CD4-positive, alpha-beta T cell treated with Interleukin-2 at 100 ng/mL for 4 hours (primary cell): ENCODE measurements around the gene BSG.
"Not testable (repeated sequence)": the region's sequence is repeated elsewhere in the genome, so short reads cannot be mapped to it uniquely, and the experiment has no call there.

Source experiments
- DNase-seq: peaks from one replicate; pipeline ENCODE4 v3.0.0-alpha.2; 2020; ENCODE audit warnings: low spot score

BSG gene

DNA sequence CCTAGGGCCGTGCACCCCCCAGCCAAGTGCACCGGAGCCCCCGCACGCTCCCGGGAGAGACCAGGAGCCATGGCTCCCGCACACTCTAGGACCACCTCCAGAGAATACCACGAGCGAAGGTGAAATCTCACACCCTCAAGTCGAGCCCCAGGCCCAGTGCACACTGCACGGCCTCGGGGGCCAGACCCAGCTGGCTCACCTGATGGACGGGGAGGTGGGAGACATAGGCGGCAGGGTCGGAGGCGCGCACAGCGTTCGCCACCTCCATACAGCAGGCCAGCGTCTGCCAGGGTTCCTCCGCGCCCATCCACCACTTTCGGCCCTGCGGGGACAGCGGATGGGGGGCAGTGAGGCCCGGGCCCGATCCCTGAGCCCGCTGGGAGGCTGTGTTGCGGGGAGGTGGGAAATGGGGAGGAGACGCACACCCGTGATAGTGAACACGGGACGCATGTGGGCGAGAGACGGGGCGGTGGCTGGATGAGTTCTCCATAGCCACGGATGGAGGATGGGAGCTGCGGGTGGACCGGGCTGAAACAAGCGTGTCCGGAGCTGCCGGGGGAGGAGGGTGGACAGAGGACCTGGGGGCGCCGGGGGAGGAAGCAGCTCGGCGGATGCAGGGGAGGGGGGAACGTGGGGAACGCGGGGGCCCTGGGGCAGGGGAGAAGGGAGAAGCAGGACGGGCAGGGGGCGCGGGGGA lies 47.9 kb downstream of the BSG start:
- no peak for DNase-seq

DNA sequence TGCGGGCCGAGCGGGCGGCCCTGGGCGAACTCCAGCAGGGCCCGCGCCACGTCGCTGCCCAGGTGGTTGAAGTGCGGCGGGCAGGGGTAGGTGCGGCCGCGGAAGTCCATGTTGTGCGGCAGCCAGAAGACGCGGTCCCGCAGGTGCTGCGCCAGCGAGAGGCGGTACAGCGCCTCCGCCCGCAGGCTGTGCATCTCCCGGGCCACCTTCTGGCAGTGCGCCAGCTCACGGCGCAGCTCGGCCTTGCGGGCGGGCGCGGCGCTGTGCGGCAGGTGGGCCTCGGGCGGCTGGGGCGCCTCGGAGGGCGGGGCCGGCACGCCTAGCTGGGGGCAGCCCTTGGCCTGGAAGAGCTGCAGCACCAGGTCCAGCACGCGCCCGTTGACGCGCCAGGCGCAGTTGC lies 48.8 kb downstream of the BSG start:
- not testable (repeated sequence) for DNase-seq

DNA sequence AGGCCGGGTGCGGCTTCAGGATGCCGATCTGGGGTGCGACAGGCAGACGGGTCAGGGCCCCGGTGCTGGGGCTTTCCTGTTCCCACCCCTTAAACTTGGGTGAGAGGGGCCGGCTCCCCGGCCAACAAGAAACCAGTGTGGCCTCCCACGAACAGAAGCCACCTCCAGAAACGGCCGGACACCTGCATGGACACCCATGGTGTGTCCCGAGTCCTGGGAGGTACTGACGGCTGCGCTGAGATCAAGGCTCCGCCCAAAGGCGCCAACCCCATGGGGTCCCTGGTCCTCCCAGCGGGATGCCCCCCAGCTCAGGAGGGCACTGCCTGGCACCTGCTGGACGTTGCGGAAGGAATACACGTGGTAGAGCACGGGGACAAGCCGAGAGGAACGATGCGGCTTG lies 49.4 kb downstream of the BSG start:
- no peak for DNase-seq

DNA sequence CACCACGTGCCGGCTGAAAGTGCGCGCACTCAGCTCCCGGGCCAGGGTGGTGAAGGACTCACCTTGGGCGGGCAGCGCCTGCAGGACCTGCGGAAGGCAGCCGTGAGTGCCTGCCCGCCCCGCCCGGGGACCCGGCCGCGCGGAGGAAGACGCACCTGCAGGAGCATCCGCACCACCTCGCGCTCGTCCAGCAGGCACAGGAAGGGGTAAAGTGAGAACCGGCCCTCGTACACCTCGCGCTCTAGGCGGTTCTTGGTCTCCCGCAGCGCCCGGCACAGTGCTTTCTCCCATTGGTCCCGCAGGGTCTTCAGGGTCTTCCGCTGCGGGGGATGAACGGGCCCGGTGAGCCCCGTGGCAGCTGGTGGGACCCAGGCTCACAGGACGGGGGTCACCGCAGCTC lies 50.3 kb downstream of the BSG start:
- no peak for DNase-seq

DNA sequence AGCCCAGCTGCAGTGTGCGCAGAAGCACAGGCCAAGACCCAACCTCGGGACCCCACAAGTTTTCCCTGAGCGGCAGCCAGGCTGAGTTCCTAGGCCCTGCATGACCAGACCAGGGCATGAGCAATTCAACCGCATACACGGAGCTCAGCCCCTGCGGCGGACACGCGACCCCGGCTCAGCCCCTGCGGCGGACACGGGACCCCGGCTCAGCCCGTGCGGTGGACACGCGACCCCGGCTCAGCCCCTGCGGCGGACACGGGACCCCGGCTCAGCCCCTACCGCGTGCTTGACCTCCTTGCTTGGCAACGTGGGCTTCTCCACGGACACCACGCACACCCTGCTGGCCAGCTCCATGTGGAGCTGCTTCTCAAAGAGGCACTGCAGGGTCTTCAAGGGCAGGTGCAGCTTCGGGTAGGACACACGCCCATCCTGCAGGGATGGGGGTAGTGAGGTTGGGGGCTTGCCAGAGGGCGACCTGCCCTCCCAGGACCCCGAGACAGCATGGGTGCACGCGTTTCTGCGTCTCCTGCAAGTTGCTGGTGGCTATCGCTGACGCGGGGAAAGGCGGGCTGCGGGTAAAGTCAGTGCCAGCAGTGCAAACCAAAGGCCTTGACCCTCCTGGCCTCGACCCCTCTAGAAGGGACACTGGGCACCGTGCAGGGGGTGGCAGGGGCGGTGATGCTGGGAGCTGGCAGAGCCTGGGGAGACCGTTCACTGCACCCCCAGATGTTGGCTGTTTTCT lies 51.0 kb downstream of the BSG start:
- DNase-seq, result no peak

DNA sequence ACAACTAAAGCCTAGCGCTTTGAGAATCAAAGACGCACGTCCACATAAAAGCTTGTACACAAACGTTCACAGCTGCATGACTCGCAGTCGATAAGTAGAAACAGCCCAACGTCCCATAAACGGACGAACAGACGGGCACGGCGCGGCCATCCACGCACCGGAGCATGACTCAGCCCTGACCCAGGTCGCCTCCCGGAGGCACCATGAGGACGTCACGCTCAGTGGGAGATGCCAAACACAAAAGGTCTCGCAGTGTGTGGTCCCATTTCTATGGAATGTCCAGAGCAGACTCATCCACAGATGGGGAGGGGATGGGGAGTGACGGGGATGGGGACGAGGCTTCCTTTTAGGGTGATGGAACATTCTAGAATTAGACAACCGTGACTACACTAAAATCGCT lies 51.6 kb downstream of the BSG start:
- no peak for DNase-seq

DNA sequence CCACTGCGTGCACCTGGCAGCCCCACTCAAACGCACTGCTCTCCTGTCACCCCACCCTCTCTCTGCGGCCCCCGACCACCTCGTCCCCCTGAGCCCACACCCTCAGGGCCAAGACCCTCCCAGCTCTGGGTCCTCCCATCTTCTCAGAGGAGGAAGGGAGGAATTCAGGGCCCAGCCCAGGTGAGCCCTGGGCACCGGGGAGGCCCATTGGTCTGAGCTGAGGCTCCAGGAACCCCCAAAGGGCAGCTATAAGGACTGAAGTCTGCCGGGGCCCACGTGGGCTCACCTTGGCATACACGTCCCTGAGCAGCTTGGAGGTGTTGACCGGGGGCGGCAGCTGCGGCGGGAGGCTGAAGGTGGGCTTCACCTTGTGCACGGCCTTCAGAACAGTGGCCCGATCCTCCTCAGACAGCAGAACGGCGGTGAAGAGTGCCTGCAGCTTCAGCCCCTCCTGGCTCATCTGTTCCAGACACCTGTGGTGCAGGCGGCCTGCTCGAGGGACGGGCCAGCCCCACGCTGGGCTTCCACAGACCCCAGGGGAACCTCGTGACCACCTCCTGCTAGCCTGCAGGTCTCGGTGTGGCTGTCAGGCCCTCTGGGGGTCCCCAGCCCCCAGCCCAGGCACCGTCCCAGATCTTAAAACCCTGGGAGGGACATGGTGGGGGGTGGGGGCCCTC lies 52.2 kb downstream of the BSG start:
- DNase-seq, result no peak

DNA sequence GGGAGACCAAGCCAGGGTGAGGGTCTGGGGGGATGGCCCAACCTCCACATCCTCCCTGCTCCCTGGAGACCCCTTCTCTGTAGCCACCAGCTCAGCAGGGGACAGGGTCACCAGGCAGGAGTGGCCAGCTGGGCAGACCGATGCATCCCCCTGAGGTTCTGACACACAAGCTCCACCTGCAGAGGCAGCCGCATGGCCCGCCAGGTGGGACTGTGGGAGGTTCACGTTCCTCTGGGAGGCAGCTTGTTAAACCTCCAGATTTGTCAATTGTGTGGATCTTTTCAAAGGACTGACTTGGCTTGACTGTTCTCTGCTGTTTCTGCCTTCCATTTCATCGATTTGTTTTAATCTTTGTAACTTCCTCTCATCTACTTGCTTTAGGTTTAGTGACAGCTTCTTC lies 52.9 kb downstream of the BSG start:
- DNase-seq, result no peak

DNA sequence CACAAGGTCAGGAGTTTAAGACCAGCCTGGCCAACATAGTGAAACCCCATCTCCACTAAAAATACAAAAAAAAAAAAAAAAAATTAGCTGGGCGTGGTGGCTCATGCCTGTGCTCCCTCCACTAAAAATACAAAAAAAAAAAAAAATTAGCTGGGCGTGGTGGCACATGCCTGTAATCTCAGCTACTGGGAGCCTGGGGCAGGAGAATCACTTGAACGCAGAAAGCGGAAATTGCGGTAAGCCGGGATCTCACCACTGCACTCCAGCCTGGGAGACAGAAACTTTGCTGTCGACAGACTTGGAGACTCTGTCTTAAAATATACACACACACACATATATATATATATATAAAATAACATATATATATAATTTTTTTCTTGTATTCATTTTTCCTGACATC lies 54.2 kb downstream of the BSG start:
- not testable (repeated sequence) for DNase-seq

DNA sequence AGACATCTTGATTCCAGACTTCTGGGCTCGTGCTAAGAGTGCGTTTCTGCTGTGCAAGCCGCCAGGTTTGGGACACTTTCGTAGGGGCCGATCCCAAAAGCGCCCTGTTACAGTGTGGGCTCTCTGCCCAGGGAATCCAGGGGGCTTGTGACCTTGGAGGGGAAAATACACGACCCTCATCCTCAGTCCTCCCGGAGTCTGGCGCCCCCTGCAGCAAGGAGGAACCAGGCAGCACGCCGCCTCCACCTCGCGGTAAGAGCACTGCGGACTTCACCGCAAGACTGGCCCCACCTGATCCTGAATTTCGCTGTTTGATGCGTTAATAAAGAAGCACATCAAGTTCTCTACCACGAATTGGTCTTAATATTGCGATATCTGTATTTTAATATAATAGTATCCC lies 55.8 kb downstream of the BSG start:
- DNase-seq, result no peak

DNA sequence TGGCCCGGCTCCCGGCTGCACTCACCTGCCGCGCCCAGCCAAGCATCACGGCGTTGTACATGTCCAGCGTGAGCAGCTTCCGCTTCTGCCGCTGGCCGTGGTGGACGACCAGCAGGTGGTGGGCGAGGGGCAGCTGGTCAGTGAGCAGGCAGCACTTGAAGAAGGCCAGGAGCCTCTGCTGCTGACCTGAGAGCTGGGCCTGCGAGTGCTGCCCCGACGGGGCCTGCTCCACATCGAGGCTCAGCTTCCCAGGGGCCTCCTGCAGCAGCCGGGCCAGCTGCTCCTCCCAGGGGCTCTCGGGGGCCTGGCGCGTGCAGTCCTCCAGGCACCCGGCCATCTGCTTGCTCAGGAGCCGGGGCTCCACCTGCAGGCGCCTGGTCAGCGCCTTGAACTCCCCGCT lies 57.1 kb downstream of the BSG start:
- DNase-seq, result not testable (repeated sequence)

DNA sequence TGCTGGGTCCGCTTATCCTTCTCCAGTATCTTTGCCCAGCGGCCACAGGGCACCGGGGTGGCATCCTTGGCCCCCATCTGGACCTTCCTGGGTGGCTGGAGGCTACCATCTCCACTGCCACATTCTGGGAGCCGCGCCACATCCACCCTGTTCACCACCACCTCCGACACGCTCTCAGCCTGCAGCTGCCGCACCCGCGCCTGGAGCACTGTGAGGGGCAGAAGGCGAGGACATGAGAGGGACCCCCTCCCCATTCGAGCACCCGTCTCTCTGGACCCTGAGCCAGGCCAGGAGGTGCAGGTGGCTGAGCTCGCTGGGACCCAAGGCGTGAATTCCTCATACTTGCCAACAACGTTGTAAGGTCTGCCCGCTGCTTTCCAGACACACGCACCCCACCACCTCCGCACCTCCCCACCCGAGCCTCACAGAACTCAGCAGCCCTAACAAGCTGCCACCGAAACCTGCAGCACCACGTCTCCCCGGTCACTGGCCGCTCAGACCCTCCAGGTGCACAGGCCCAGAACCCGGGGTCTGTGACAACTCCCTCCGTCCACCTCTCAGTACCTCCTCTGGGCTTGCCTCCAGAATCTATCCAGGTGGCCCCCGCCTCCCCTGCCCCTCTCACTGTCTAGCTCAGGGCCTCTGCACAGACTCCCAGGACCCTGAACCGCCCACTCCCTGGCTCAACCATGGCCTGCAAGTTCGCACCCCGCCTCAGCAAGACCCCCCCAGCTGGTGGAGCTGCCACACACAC lies 57.7 kb downstream of the BSG start:
- DNase-seq, result no peak

DNA sequence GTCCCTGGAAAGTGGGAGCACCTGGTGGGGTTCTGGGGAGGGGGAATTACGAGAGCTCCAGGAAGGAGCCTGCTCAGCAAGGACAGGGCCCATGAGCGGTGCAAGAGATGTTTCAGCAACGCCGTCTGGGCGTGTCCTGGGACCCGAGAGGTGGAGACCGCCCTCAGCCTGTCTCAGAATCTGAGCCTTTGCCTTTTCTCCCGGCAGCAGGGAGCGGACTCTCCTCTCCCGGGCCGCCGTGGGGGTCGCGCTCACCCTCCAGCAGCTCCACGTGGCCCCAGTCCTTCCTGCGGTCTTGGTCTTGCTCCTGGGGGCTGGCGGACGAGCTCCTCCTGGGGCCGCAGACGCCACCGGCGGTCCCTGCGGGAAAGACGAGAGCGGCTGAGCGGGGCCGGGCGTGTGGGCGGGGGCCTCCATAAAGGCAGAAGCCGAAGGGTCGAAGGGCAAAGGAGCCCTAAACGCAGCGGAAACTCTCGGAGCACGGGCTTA lies 60.2 kb downstream of the BSG start:
- no peak for DNase-seq
